Prostate gland (tissue), 2 donors: ENCODE data around the gene SLAMF7. TPM values are rescaled to one million over a fixed set of nuclear protein-coding genes. Genes with fewer than 3 reads are reported as not detected.

ENCODE experiments used
- DNase-seq: peaks from one replicate; pipeline ENCODE4 v3.0.0-alpha.2; 2019; ENCODE audit warnings: low spot score
- H3K27ac ChIP-seq, 2 donors: fragments of 200-600 bp; sonication (generic); 2 replicates each; pipeline ENCODE4 v1.5.1; 2017 to 2019
- H3K27me3 ChIP-seq: fragments of 200-600 bp; sonication (generic); replicated peaks from 2 replicates; pipeline ENCODE4 v1.5.1; 2019; ENCODE audit not compliant: insufficient read depth
- H3K36me3 ChIP-seq, 2 donors: fragments of 200-600 bp; sonication (generic); 1 replicate in 1 of 2; 2 replicates in 1 of 2; pipeline versions ENCODE4 v1.5.1 to v1.8.1; 2017 to 2019
- H3K4me1 ChIP-seq: fragments of 200-600 bp; sonication (generic); replicated peaks from 2 replicates; pipeline ENCODE4 v1.5.1; 2019
- H3K4me3 ChIP-seq, 2 donors: fragments of 200-600 bp; sonication (generic); 2 replicates each; pipeline ENCODE4 v1.5.1; 2017 to 2019
- H3K9me3 ChIP-seq: fragments of 200-600 bp; sonication (generic); 2 replicates; pipeline ENCODE4 v1.5.1; 2017
- POLR2A ChIP-seq: fragments of 450-650 bp; IDR thresholded peaks from one replicate; pipeline ENCODE4 v1.6.1; 2016; ENCODE audit warnings: antibody characterized with exemption, mild to moderate bottlenecking
- POLR2AphosphoS5 ChIP-seq: sonication (generic); formaldehyde crosslinking; IDR thresholded peaks from one replicate; pipeline ENCODE4 v1.6.1; 2017; ENCODE audit warnings: antibody characterized with exemption
- WGBS: methylation state at CpG from one replicate; pipeline ENCODE4 v1.1.5; 2018; 5-methylcytosine and 5-hydroxymethylcytosine counted together
- intact Hi-C: fragments of 100-400 bp; cut with DNase I; formaldehyde crosslinking; loops from one replicate; pipeline ENCODE4 v1.14.2; 2022
- total RNA-seq, 2 donors: library from RNA; depleted of rRNA; stranded (reverse); fragments of >200 nt; gene quantifications; one replicate each; pipeline ENCODE4 v1.1.0, GENCODE V29; 2016
- TF ChIP-seq, protein P1 (sequence below), 4 experiments: fragments of 200-600 bp in 2 of 4; fragments of 450-650 bp in 2 of 4; sonication (generic) in 2 of 4; IDR thresholded peaks; 1 replicate in 3 of 4; 2 replicates in 1 of 4; pipeline ENCODE4 v1.5.1; 2016 to 2019; ENCODE audit warnings: antibody characterized with exemption in 4 of 4, mild to moderate bottlenecking in 2 of 4, moderate library complexity in 2 of 4

SLAMF7 gene
- total RNA-seq, 2 donors from 2014 or later: 0.14 to 0.51 TPM

DNA sequence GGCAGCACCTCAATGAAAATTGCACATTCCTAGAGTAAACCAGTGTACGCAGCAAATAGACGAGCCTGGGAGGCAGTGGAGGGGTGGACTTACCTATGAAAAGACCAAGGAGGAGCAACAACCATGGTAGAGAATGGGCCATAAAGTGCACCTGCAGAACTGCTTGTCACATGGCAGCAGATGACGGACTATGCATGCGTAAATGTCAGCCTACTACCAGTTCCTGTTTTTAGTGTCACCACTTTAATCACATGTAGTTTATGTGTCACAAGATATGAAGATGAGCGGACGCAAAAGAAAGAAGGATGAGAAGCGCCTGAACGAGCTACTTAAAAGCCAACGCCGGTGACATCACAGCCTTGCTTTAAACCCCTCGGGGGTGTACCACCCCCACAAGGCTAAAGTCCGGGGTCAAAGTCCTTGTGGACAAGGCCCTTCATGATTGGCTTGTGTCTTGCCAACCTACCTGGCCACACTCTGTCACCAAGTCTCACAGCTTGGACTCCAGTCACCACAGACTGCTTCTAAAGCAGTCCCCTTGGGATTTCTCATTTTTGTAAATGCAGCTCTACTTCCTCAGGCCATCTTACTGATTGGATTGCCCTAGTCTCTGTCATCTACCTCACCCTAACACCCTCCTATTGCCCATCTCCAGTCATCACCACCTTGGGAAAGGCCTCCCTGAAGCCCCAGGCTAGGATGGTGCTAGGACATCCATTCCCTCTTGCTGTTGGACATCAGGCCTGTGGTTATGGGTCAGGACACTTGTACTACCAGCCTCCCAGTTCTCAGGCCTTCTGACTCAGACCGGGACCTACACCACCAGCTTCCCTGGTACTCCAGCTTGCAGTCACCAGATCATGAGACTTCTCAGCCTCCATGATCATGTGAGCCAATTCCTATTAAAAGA is 50.9 kb downstream of the SLAMF7 start:
- WGBS: 86% methylated on average over 13 of the region's 13 CpGs
- Histone ChIP-seq H3K4me3 (no peak overlapping the region), H3K27ac (no peak overlapping the region), H3K36me3 (no peaks in the 10 kb centered on the region), H3K4me1 (no peaks in the 10 kb centered on the region), H3K9me3 (no peaks in the 10 kb centered on the region), H3K27me3 (no peaks in the 10 kb centered on the region)
- intact Hi-C loops: no loop called here
- TF ChIP-seq POLR2AphosphoS5: no peak
- TF ChIP-seq, protein P1, sequence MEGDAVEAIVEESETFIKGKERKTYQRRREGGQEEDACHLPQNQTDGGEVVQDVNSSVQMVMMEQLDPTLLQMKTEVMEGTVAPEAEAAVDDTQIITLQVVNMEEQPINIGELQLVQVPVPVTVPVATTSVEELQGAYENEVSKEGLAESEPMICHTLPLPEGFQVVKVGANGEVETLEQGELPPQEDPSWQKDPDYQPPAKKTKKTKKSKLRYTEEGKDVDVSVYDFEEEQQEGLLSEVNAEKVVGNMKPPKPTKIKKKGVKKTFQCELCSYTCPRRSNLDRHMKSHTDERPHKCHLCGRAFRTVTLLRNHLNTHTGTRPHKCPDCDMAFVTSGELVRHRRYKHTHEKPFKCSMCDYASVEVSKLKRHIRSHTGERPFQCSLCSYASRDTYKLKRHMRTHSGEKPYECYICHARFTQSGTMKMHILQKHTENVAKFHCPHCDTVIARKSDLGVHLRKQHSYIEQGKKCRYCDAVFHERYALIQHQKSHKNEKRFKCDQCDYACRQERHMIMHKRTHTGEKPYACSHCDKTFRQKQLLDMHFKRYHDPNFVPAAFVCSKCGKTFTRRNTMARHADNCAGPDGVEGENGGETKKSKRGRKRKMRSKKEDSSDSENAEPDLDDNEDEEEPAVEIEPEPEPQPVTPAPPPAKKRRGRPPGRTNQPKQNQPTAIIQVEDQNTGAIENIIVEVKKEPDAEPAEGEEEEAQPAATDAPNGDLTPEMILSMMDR (IDR thresholded peaks at IDR 0.05): no peak
- no peak for TF ChIP-seq POLR2A
- no peak for DNase-seq

- Histone ChIP-seq H3K9me3 (no peaks in the 10 kb centered on the region), H3K4me3 (no peak overlapping the region), H3K27me3 (no peaks in the 10 kb centered on the region), H3K27ac (no peak overlapping the region), H3K36me3 (no peaks in the 10 kb centered on the region), H3K4me1 (no peaks in the 10 kb centered on the region)
- no peak for DNase-seq
- 45% methylated on average over 3 of the region's 3 CpGs for WGBS
- TF ChIP-seq POLR2AphosphoS5: no peak
- no peak for TF ChIP-seq POLR2A
- TF ChIP-seq, protein P1 (IDR thresholded peaks at IDR 0.05): no peak
- intact Hi-C loops: no loop called here
Measured at GRCh38 chr1:160794376-160794775, 55.3 kb downstream of the SLAMF7 start.

DNA sequence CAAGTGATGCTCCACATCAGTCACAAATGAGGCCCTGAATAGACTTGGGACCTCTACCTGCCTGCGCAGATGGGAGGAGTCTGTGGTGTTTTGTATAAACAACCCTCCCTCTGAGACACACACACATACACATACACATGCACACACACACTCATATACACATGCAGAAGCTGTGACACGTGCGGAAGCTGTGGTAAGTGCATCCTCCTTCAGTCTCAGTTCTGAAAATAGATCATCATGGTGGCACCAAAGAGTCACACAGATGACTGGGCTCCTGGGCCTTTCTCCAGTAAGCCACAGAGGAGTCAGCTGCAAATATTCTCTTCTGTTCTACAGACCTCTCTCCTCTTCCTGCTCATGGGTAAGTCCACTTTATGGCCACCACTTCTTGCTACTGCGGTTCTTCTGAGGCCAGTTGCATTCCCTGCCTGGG is 56.9 kb downstream of the SLAMF7 start, which contains the start of gene LY9:
Gene LY9, plus strand, starts transcription at position 224 of the 433 bp plus-strand sequence. Its CDS starts 14 bp downstream, at position 238.
- DNase-seq: no peak
- WGBS: 73% methylated on average over 4 of the region's 4 CpGs
- Histone ChIP-seq H3K9me3 (no peaks in the 10 kb centered on the region), H3K4me1 (no peaks in the 10 kb centered on the region), H3K36me3 (no peaks in the 10 kb centered on the region), H3K4me3 (no peak within 1 kb of the TSS), H3K27ac (no peak within 1 kb of the TSS), H3K27me3 (no peaks in the 10 kb centered on the region)
- intact Hi-C loops: no loop called here
- TF ChIP-seq POLR2AphosphoS5: peak; percentile 33
- TF ChIP-seq, protein P1 (IDR thresholded peaks at IDR 0.05): no peak

GRCh38 chr1:160797271-160797709 is 58.2 kb downstream of the SLAMF7 start:
- no peak overlapping the region for H3K4me3 ChIP-seq

More at GRCh38 chr1:160797271-160797709, 58.2 kb downstream of the SLAMF7 start:
- Histone ChIP-seq H3K9me3 (no peaks in the 10 kb centered on the region), H3K36me3 (no peaks in the 10 kb centered on the region), H3K4me1 (no peaks in the 10 kb centered on the region), H3K27me3 (no peaks in the 10 kb centered on the region), H3K27ac (no peak overlapping the region)
- TF ChIP-seq POLR2A (no peak), POLR2AphosphoS5 (no peak)
- TF ChIP-seq, protein P1 (IDR thresholded peaks at IDR 0.05): no peak
- intact Hi-C loops: no loop called here
- no peak for DNase-seq
- 64% methylated on average over 3 of the region's 3 CpGs for WGBS
